NB4 (cell line): ENCODE results near the gene STYXL1.
A peak's percentile ranks its signal among the peaks of the same experiment; 100 is the strongest.
"Not testable (repeated sequence)": the region's sequence is repeated elsewhere in the genome, so short reads cannot be mapped to it uniquely, and the experiment has no call there.

Experiments used
- DNase-seq: peaks from one replicate; pipeline ENCODE4 v3.0.0; 2010; ENCODE audit warnings: low read depth
- H3K4me3 ChIP-seq: one replicate; pipeline ENCODE4 v1.5.1; 2011; ENCODE audit warnings: mild to moderate bottlenecking, low read depth, low read length, moderate library complexity
- CTCF ChIP-seq: IDR thresholded peaks from one replicate; pipeline ENCODE4 v1.5.1; 2012; ENCODE audit warnings: low read depth, low read length
- MYC ChIP-seq: IDR thresholded peaks from 2 replicates; pipeline ENCODE4 v1.6.1; 2011; ENCODE audit warnings: low read depth, low read length
- POLR2A ChIP-seq: IDR thresholded peaks from 2 replicates; pipeline ENCODE4 v1.6.1; 2011; ENCODE audit warnings: mild to moderate bottlenecking; ENCODE audit not compliant: insufficient read length; ENCODE audit errors: extremely low read depth
- TF ChIP-seq, protein P1 (sequence below): IDR thresholded peaks from 2 replicates; pipeline ENCODE4 v1.6.1; 2011; ENCODE audit warnings: low read depth, low read length

The STYXL1 gene

GRCh38 chr7:76047811-76048667 lies at the start of gene STYXL1, which contains the start of gene MDH2:
Gene STYXL1 (minus strand): TSS chr7:76048000. CDS start chr7:76030523, 17,477 bp downstream.
Gene MDH2 (plus strand): TSS chr7:76048106. CDS start chr7:76048161, 55 bp downstream.
- H3K4me3 ChIP-seq = peak within 1 kb of the TSS; percentile 99
- TF ChIP-seq, protein P1, sequence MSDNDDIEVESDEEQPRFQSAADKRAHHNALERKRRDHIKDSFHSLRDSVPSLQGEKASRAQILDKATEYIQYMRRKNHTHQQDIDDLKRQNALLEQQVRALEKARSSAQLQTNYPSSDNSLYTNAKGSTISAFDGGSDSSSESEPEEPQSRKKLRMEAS = peak; percentile 51; the same call in 1 of the 2 replicates
- peak; percentile 95 for TF ChIP-seq POLR2A
- no peak for TF ChIP-seq CTCF
- peak; percentile 90 for TF ChIP-seq MYC
- DNase-seq = peak; percentile 99

DNA sequence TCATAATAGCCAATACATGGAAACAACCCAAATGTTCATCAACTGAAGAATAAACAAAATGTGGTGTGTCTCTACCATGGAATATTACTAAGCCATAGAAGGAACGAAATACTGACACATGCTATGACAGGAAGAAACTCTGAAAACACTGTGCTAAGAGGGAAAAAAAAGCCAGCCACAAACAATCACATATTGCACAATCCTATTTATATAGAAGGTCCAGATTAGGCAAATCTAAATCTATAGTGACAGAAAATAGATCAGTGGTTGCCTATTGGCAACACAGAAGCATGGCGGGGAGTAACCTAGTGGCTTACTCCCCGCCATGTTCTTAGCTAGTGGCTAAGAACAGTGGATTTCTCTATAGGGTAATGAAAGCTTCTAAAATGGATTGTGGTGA lies 48.1 kb upstream of the STYXL1 start:
- TF ChIP-seq CTCF = no peak
- no peak for DNase-seq
- no peak overlapping the region for H3K4me3 ChIP-seq

DNA sequence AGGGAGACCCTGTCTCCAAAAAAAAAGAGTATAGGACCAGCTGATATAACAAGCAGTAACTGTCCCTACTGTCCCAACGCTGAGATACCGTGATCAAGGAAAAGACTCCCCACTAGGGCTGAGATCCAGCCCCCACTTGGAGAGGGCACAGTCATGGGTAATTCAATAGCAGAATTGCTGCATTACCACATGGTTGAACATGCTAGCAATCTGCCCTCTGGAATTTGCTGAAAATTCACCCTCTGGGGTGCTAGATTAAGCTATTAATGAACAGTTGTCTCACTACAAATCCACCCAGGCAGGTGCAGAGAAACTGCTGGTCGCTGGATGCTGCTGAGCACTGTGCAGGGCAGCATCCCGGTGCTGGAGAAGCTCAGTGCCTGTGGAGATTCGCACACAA lies 46.5 kb upstream of the STYXL1 start:
- H3K4me3 ChIP-seq, DNase-seq: not testable (repeated sequence)

- DNase-seq = not testable (repeated sequence)
Measured at GRCh38 chr7:76093531-76093930, 45.7 kb upstream of the STYXL1 start.

DNA sequence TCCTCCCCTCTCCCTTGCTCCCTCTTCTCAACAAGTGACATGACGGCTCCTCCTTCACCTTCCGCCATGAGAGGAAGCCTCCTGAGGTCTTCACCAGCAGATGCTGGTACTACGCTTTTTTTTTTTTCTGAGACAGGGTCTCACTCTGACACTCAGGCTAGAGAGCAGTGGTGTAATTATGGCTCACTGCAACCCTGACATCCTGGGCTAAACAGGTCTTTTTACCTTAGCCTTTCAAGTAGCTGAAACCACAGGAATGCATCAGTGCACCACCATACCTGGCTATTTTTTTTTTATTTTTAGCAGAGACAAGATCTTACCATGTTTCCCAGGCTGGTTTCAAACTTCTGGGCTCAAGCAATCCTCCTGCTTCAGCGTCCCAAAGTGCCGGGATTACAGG lies 43.7 kb upstream of the STYXL1 start:
- H3K4me3 ChIP-seq = no peak overlapping the region
- DNase-seq = no peak
- TF ChIP-seq, protein P1 = no peak
- TF ChIP-seq MYC = no peak
- no peak for TF ChIP-seq POLR2A

More at GRCh38 chr7:76093531-76093930, 45.7 kb upstream of the STYXL1 start:
- not testable (repeated sequence) for H3K4me3 ChIP-seq

- TF ChIP-seq, protein P1 = no peak
- TF ChIP-seq CTCF (no peak), POLR2A (no peak), MYC (no peak)
- H3K4me3 ChIP-seq = no peak overlapping the region
- DNase-seq = no peak
Measured at GRCh38 chr7:76089865-76090475, 42.2 kb upstream of the STYXL1 start.

DNA sequence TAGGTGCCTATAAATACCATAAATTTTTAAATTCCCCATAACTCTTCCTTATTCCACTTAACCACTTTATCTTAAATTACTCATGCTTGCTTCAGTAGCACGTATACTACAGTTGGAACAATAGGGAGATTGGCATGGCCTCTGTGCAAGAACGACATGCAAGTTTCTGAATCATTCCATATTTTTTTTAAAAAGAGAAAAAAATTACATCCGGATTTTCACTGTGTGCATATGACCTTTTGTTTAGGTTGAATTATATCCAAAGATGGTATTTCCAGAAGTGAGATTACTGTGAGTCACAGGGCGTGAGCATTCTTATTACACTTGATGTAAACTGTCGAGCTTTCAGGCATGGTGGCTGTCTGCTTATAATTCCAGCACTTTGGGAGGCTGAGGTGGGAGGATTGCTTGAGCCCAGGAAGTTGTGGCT lies 39.6 kb upstream of the STYXL1 start:
- peak; percentile 66 for DNase-seq
- H3K4me3 ChIP-seq = not testable (repeated sequence)

GRCh38 chr7:76086070-76086469 lies 38.3 kb upstream of the STYXL1 start:
- no peak overlapping the region for H3K4me3 ChIP-seq
- DNase-seq = no peak
- TF ChIP-seq, protein P1 = no peak
- no peak for TF ChIP-seq POLR2A
- TF ChIP-seq MYC = no peak
- TF ChIP-seq CTCF = no peak

DNA sequence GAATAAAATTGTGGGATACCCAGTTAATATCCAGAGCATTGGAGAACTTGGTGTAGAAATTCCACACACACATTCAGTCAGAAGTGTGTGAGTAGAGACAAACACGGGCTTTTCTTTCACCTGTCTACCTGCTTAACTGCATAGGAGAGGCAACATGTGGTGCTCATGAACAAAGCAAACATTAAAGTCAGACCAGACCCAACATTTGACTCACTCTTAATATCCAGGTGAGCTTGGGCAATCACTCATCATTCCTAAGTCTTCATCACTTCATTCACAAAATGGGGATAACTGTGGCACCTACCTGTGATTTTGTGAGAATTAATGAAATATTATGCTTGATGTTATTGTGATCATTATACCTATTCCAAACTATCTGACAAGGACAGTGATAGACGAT lies 36.3 kb upstream of the STYXL1 start:
- DNase-seq, H3K4me3 ChIP-seq: not testable (repeated sequence)
